ENCODE results near the gene TRIM7. TPM values are rescaled to one million over a fixed set of nuclear protein-coding genes. Genes with fewer than 3 reads are reported as not detected.
"Not testable (repeated sequence)": the region's sequence is repeated elsewhere in the genome, so short reads cannot be mapped to it uniquely, and the experiment has no call there.

Gene TRIM7
- total RNA-seq, 1 donor from 2014 or later = 0.93 TPM

DNA sequence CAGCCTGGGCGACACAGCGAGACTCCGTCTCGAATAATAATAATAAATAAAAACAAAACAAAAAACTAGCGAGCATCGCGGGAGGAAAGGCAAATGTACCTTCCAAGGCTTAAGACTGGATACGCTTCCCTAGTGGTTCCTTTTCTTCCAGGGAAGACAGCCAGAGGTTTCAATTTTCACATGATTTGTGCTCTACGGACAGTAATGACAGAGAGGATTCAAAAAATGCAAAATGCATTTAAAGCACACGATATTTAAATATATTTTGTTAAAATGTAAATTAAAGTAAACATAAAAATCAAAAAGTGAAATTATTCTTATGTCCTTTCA lies 13.8 kb upstream of the TRIM7 start:
- Mint-ChIP-seq H3K27ac (ENCODE audit: unreplicated experiment) (no peak overlapping the region), H3K4me3 (ENCODE audit: unreplicated experiment) (peak overlapping the region; percentile 90), H3K27me3 (ENCODE audit: unreplicated experiment) (peaks cover 48% of the 10 kb centered on the region), H3K9me3 (ENCODE audit: unreplicated experiment) (peaks cover 36% of the 10 kb centered on the region), H3K4me1 (ENCODE audit: low read depth, unreplicated experiment) (peaks cover 5% of the 10 kb centered on the region), H3K36me3 (ENCODE audit: unreplicated experiment) (peaks cover 6% of the 10 kb centered on the region)
- TF ChIP-seq, protein P1, sequence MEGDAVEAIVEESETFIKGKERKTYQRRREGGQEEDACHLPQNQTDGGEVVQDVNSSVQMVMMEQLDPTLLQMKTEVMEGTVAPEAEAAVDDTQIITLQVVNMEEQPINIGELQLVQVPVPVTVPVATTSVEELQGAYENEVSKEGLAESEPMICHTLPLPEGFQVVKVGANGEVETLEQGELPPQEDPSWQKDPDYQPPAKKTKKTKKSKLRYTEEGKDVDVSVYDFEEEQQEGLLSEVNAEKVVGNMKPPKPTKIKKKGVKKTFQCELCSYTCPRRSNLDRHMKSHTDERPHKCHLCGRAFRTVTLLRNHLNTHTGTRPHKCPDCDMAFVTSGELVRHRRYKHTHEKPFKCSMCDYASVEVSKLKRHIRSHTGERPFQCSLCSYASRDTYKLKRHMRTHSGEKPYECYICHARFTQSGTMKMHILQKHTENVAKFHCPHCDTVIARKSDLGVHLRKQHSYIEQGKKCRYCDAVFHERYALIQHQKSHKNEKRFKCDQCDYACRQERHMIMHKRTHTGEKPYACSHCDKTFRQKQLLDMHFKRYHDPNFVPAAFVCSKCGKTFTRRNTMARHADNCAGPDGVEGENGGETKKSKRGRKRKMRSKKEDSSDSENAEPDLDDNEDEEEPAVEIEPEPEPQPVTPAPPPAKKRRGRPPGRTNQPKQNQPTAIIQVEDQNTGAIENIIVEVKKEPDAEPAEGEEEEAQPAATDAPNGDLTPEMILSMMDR (IDR thresholded peaks at IDR 0.05; ENCODE audit: partially characterized antibody, unreplicated experiment) = no peak
- DNase-seq = no peak

DNA sequence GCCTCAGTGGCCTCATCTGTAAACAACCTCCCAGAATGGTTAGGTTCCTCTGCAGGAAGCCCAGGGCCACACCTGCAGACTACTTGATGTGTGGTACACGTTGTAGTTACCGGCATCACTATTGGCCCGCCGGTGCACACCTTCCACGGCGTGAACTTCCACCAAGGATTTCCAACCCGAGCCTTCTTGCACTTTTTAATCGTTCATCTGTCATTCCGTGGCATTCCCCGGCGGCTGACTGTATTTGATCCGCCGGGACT lies 12.7 kb upstream of the TRIM7 start:
- TF ChIP-seq, protein P1 (IDR thresholded peaks at IDR 0.05; ENCODE audit: partially characterized antibody, unreplicated experiment) = no peak
- peak overlapping the region; percentile 90 for H3K4me3 Mint-ChIP-seq (ENCODE audit: unreplicated experiment)
- H3K27ac Mint-ChIP-seq (ENCODE audit: unreplicated experiment) = peak overlapping the region; percentile 60
- DNase-seq = no peak
- peaks cover 6% of the 10 kb centered on the region for H3K36me3 Mint-ChIP-seq (ENCODE audit: unreplicated experiment)
- H3K27me3 Mint-ChIP-seq (ENCODE audit: unreplicated experiment) = peaks cover 43% of the 10 kb centered on the region
- H3K9me3 Mint-ChIP-seq (ENCODE audit: unreplicated experiment) = peaks cover 34% of the 10 kb centered on the region
- peaks cover 6% of the 10 kb centered on the region for H3K4me1 Mint-ChIP-seq (ENCODE audit: low read depth, unreplicated experiment)

DNA sequence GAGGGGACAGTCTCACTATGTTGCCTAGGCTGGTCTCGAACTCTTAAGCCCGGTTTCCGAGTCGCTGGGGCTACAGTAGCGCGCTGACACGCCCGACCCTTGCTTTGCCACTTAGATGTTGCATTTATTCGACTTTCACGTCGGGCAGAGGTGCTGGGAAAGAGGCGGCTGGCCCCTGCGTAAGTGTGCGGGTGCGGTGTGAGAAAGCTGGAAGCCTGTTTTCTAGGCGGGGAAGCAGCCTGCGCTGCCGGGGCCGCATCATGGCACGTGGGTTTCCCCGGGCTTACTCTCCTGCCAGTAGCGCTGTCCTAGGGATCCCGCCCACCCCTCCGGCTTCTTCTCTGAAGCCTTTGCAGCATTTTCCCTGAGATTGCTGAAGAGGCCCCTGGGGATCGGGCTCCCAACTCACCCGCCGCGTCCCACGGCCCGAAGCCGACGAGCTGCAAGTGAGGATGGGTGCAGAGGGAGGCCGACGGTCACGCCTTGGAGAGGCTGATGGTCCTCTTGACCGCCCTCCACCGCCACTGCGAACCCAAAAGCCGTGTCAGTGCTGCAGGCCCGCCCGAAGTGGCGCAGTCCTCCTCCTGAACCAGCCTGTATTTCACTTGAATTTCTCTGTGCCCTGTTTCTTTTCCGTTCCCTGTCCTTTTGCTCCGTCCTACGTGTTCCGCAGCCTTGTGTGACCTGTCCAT lies 12.3 kb upstream of the TRIM7 start:
- H3K36me3 Mint-ChIP-seq (ENCODE audit: unreplicated experiment) = peaks cover 5% of the 10 kb centered on the region
- H3K4me3 Mint-ChIP-seq (ENCODE audit: unreplicated experiment) = peak overlapping the region; percentile 90
- H3K9me3 Mint-ChIP-seq (ENCODE audit: unreplicated experiment) = peaks cover 30% of the 10 kb centered on the region
- TF ChIP-seq, protein P1 (IDR thresholded peaks at IDR 0.05; ENCODE audit: partially characterized antibody, unreplicated experiment) = no peak
- peaks cover 6% of the 10 kb centered on the region for H3K4me1 Mint-ChIP-seq (ENCODE audit: low read depth, unreplicated experiment)
- H3K27ac Mint-ChIP-seq (ENCODE audit: unreplicated experiment) = peak overlapping the region; percentile 60
- DNase-seq = peak; percentile 69
- peaks cover 38% of the 10 kb centered on the region for H3K27me3 Mint-ChIP-seq (ENCODE audit: unreplicated experiment)

DNA sequence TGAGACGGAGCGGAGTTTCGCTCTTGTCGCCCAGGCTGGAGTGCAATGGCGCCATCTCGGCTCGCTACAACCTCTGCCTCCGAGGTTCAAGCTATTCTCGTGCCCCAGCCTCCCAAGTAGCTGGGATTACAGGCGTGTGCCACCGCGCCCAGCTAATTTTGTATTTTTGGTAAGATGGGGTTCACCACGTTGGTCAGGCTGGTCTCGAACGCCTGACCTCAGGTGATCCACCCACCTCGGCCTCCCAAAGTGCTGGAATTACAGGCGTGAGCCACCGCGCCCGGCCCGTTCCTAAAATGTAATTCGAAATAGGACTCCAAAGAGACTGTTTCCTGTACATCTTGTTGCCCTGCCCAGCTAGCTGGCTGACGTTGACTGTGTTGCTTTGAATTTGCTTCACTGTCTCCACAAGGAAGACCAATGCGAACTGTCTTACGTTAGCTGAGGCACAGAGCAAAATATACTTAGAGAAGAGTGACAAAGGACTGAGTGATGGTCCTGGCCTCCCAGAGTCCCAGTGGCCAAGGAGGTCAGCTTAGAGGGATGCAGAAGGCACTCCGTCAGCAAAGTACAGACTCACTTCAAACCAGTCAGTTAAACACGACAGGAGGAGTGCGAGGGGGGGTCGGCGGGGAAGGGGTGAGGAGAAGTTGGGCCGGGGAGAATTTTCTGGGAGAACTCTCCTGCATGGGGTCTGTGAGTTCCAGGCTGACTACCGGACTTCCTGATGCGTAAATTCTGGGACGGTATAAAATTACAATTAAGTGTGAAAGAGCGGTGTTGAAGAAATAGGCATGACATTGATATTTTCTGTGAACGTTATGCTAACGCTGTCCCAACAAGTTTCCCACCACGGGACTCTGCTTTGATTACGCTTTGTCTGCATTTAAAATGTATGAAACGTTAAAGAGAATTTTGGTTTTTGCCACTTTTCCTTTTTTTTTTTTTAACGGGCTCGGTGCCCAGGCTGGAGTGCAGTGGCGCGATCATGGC lies 11.3 kb upstream of the TRIM7 start:
- H3K4me1 Mint-ChIP-seq (ENCODE audit: low read depth, unreplicated experiment) = peaks cover 6% of the 10 kb centered on the region
- TF ChIP-seq, protein P1 (IDR thresholded peaks at IDR 0.05; ENCODE audit: partially characterized antibody, unreplicated experiment) = no peak
- no peaks in the 10 kb centered on the region for H3K36me3 Mint-ChIP-seq (ENCODE audit: unreplicated experiment)
- peaks cover 28% of the 10 kb centered on the region for H3K27me3 Mint-ChIP-seq (ENCODE audit: unreplicated experiment)
- peaks cover 20% of the 10 kb centered on the region for H3K9me3 Mint-ChIP-seq (ENCODE audit: unreplicated experiment)
- DNase-seq = no peak
- H3K27ac Mint-ChIP-seq (ENCODE audit: unreplicated experiment) = no peak overlapping the region
- peak overlapping the region; percentile 71 for H3K4me3 Mint-ChIP-seq (ENCODE audit: unreplicated experiment)

DNA sequence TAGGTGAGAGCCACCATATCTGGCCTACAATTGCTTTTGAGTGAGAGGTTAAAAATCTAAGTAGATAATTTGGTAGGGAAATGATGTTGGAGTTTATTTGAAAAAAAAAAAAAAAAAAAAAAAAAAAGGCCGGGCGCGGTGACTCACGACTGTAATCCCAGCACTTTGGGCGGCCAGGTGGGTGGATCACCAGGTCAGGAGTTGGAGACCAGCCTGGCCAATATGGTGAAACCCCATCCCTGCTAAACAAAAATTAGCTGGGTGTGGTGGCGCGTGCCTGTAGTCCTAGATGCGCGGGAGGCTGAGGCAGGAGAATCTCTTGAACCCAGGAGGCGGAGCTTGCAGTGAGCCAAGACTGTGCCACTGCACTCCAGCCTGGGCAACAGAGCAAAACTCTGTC lies 9.3 kb upstream of the TRIM7 start:
- not testable (repeated sequence) for DNase-seq; H3K4me1 Mint-ChIP-seq (ENCODE audit: low read depth, unreplicated experiment); H3K36me3 Mint-ChIP-seq (ENCODE audit: unreplicated experiment); H3K4me3 Mint-ChIP-seq (ENCODE audit: unreplicated experiment); H3K27ac Mint-ChIP-seq (ENCODE audit: unreplicated experiment)
- H3K9me3 Mint-ChIP-seq (ENCODE audit: unreplicated experiment) = peaks cover 16% of the 10 kb centered on the region
- H3K27me3 Mint-ChIP-seq (ENCODE audit: unreplicated experiment) = peaks cover 16% of the 10 kb centered on the region
